GM12878 (cell line): ENCODE results near the gene AFAP1L2. TPM values are rescaled to one million over a fixed set of nuclear protein-coding genes. Genes with fewer than 3 reads are reported as not detected.

Experiments used
- ATAC-seq: fragments of 200-7000 bp; cut with Tn5 transposase; 3 replicates; pipeline ENCODE4 v1.9.1; 2020; ENCODE audit warnings: mild to moderate bottlenecking, moderate library complexity
- BruUV-seq: library from RNA; stranded (reverse); fragments of 400-500 nt; replicated peaks from 2 replicates; lab custom pipeline; 2021; lab: Mats Ljungman, UMichigan
- CTCF ChIA-PET: fragments of 300-600 bp; sonication (Branson Sonifier 250); formaldehyde crosslinking; extraction: SDS; loops from one replicate; lab custom pipeline; 2021; ENCODE audit warnings: inconsistent platforms; lab: Yijun Ruan, JAX
- POLR2A ChIA-PET: fragments of 350-600 bp; formaldehyde crosslinking; extraction: SDS; loops from one replicate; lab custom pipeline; 2021; ENCODE audit warnings: inconsistent platforms; lab: Charles Lee
- RAD21 ChIA-PET: fragments of 300-600 bp; sonication (Branson Sonifier 250); formaldehyde crosslinking; loops from one replicate; lab custom pipeline; 2023; ENCODE audit warnings: antibody characterized with exemption; ENCODE audit not compliant: unreplicated experiment; lab: Charles Lee
- SMC1A ChIA-PET: fragments of 300-600 bp; sonication (Branson Sonifier 250); formaldehyde crosslinking; loops from one replicate; lab custom pipeline; 2023; ENCODE audit not compliant: unreplicated experiment, uncharacterized antibody; lab: Charles Lee
- DNase-seq: peaks from one replicate; pipeline ENCODE4 v3.0.0-alpha.2; 2011; ENCODE audit warnings: low read depth, low spot score
- FAIRE-seq: peaks from 3 replicates; lab custom pipeline; 2011; peaks lifted over from hg19 to GRCh38; lab: Jason Lieb, UNC
- H2AFZ ChIP-seq: 2 replicates; pipeline ENCODE4 v1.6.0; 2011; ENCODE audit warnings: low read depth, low read length, control low read depth; ENCODE audit not compliant: control insufficient read depth
- H3K27ac ChIP-seq: 2 replicates; pipeline ENCODE4 v1.5.1; 2011; ENCODE audit warnings: control low read depth; ENCODE audit not compliant: control insufficient read depth, insufficient read depth
- H3K27me3 ChIP-seq, 2 experiments: replicated peaks in 1 of 2; 2 replicates each; pipeline versions ENCODE4 v1.6.0 to v1.6.1; 2011; ENCODE audit warnings: low read length in 1 of 2; ENCODE audit not compliant: control insufficient read depth in 2 of 2, insufficient read depth in 2 of 2
- H3K36me3 ChIP-seq, 2 experiments: 2 replicates each; pipeline ENCODE4 v1.5.1; 2011; ENCODE audit warnings: low read length in 1 of 2; ENCODE audit not compliant: control insufficient read depth in 2 of 2, insufficient read depth in 2 of 2
- H3K4me1 ChIP-seq: 2 replicates; pipeline ENCODE4 v1.6.1; 2011; ENCODE audit warnings: mild to moderate bottlenecking, low read length, moderate library complexity, mixed read lengths; ENCODE audit not compliant: control insufficient read depth, insufficient read depth
- H3K4me2 ChIP-seq: 2 replicates; pipeline ENCODE4 v1.6.0; 2011; ENCODE audit warnings: control low read depth; ENCODE audit not compliant: control insufficient read depth, insufficient read depth
- H3K4me3 ChIP-seq: fragments of 200-600 bp; sonication (generic); 2 replicates; pipeline ENCODE4 v1.5.1; 2016
- H3K79me2 ChIP-seq: 2 replicates; pipeline ENCODE4 v1.6.0; 2011; ENCODE audit warnings: low read length; ENCODE audit not compliant: control insufficient read depth, insufficient read depth
- H3K9ac ChIP-seq: 2 replicates; pipeline ENCODE4 v1.8.0; 2011; ENCODE audit warnings: low read length, control low read depth, mixed read lengths; ENCODE audit not compliant: control insufficient read depth, insufficient read depth
- H3K9me3 ChIP-seq: replicated peaks from 3 replicates; pipeline ENCODE4 v1.5.1; 2011; ENCODE audit warnings: mild to moderate bottlenecking, low read length; ENCODE audit not compliant: control insufficient read depth, insufficient read depth
- H4K20me1 ChIP-seq: 2 replicates; pipeline ENCODE4 v1.6.0; 2011; ENCODE audit not compliant: control insufficient read depth, insufficient read depth
- BACH1 ChIP-seq: fragments of 450-650 bp; IDR thresholded peaks from 2 replicates; pipeline ENCODE4 v1.6.1; 2017; ENCODE audit warnings: mild to moderate bottlenecking, borderline replicate concordance
- FOXK2 ChIP-seq: fragments of 450-650 bp; IDR thresholded peaks from 2 replicates; pipeline ENCODE4 v1.6.1; 2017; ENCODE audit warnings: mild to moderate bottlenecking, moderate library complexity
- NR2C2 ChIP-seq: IDR thresholded peaks from 2 replicates; pipeline ENCODE4 v1.6.1; 2011; ENCODE audit warnings: borderline replicate concordance, low read depth; ENCODE audit not compliant: control insufficient read depth, insufficient read length
- RCOR1 ChIP-seq: conservative IDR thresholded peaks from 2 replicates; pipeline ENCODE4 v1.6.1; 2012; ENCODE audit warnings: low read depth, low read length, improper control_type of control experiment
- STAT3 ChIP-seq: IDR thresholded peaks from 2 replicates; pipeline ENCODE4 v1.6.1; 2011; ENCODE audit warnings: low read depth, low read length, improper control_type of control experiment
- TBL1XR1 ChIP-seq: IDR thresholded peaks from 2 replicates; pipeline ENCODE4 v1.6.1; 2012; ENCODE audit warnings: low read depth, low read length, improper control_type of control experiment
- WGBS: methylation state at CpG from one replicate; pipeline ENCODE4 v1.1.6; 2016; ENCODE audit warnings: low lambda C conversion rate; ENCODE audit not compliant: insufficient replicate concordance, insufficient coverage; ENCODE audit errors: missing lambda C conversion rate; 5-methylcytosine and 5-hydroxymethylcytosine counted together
- in situ Hi-C: fragments of 300-500 bp; cut with MboI; formaldehyde crosslinking; loops from 9 replicates; pipeline ENCODE4 v1.14.3; 2018; ENCODE audit warnings: mixed read lengths
- intact Hi-C: fragments of 100-400 bp; cut with micrococcal nuclease; formaldehyde crosslinking; loops from one replicate; pipeline ENCODE4 v1.14.2; 2022; ENCODE audit not compliant: unreplicated experiment
- polyA plus RNA-seq, 11 experiments: library from polyadenylated mRNA; depleted of rRNA in 4 of 11; unstranded in 6 of 11; stranded (reverse) in 5 of 11; fragments of >200 nt; fragmentation: Nextera tagmentation in 4 of 11; fragmentation: Illumina TruSeq in 1 of 11; extraction: Ambion mirVana in 4 of 11; extraction: Trizol in 1 of 11; gene quantifications; 1 replicate in 1 of 11; 2 replicates in 10 of 11; pipeline versions ENCODE4 v1.2.1 to v1.2.3, GENCODE V29; 2011 to 2016; ENCODE audit warnings: inconsistent platforms in 2 of 11, missing spikeins in 2 of 11, low read depth in 1 of 11
- total RNA-seq, 4 experiments: library from RNA; depleted of rRNA in 3 of 4; stranded (reverse); fragments of >200 nt in 3 of 4; fragmentation: Illumina TruSeq in 1 of 4; extraction: Trizol in 1 of 4; gene quantifications; 2 replicates each; pipeline versions ENCODE4 v1.2.1 to v1.2.3, GENCODE V29; 2013 to 2021
- TF ChIP-seq, protein P1 (sequence below): fragments of 150-350 bp; IDR thresholded peaks from 2 replicates; pipeline ENCODE4 v1.6.1; 2014; ENCODE audit warnings: mild to moderate bottlenecking, low read depth, low read length

The AFAP1L2 gene
- total and polyA plus RNA-seq, 10 of the 15 experiments (the other 5 are each of a cell fraction or from before 2014, with no cell fraction given) = 0.03 to 4.0 (median 0.34) TPM

DNA sequence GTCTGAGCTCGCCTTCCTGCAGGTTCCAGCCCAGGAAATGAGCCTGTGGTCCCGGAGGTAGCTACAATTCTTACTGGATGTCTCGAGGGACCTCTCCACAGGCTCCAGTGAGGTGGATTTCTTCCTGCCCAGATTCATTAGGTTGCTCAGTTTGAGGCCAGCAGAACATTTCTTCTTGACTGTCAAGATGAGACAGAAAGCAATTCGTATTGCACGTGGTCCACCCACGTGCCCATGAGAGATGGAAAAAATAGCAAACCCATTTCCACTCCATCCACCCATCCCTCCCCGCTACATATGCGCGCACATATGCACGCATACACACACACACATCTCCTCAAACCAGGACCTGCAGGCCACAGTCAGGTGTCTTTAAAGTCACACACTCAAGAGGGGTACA is 96.6 kb downstream of the AFAP1L2 start (continued):
- TF ChIP-seq BACH1 = no peak
- no peak for TF ChIP-seq RCOR1
- TF ChIP-seq FOXK2 = no peak
- TF ChIP-seq STAT3 = no peak
- no peak for TF ChIP-seq NR2C2

DNA sequence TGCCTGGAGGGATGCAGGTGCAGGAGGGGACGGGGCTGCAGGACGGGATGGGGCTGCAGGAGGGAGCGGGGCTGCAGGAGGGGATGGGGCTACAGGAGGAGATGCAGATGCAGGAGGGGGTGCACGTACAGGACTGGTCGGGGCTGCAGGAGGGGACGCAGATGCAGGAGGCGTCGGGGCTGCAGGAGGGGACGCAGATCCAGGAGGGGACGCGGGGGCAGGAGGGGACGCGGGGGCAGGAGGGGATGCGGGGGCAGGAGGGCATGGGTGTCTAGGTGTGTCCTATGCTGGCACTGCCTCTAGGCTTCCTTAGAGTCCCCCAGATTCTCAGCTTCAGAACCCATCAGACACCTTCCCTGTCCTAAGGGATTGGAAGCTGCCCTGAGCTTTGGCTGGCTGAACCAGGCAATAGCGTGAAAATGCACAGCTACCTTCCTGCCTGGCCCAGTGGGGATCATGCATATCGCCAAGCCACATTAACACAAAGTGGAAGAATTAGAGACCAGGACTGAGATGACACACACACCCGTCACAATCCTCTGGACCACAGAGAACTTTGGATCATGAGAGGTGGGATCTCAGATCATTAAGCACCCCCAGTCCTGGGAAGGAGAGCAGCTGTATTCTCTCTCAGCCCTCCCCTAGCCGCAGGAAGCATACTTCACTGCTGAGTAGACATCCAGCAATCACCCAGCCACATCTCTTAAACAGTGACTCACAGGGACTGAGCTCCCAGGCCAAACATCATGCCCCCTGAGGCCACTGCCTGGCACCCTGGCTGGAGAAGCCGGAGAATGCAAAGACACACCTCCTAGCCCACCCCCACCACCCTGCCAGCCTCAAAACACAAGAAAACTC is 98.0 kb downstream of the AFAP1L2 start:
- H3K9ac ChIP-seq = no peak overlapping the region
- peaks cover 8% of the 10 kb centered on the region for H3K4me1 ChIP-seq
- no peak overlapping the region for H2AFZ ChIP-seq
- WGBS = 25% methylated on average over 5 of the region's 19 CpGs
- intact Hi-C loops = no loop called here
- ChIA-PET CTCF (interaction anchor here (0.8 kb wide), 1 partner anchor 11 kb away, joined by 3 read pairs; no protein-coding TSS in a partner anchor), RAD21 (interaction anchor here (1.3 to 2.5 kb wide), 3 partner anchors 82 to 137 kb away, joined by 3 to 13 read pairs (median 6); no protein-coding TSS in a partner anchor), POLR2A (no interaction called here), SMC1A (no interaction called here)
- H3K4me3 ChIP-seq = no peak overlapping the region
- H3K4me2 ChIP-seq = no peak overlapping the region
- H3K79me2 ChIP-seq = no peaks in the 10 kb centered on the region
- H3K27ac ChIP-seq = no peak overlapping the region
- no TSS peak for BruUV-seq
- ATAC-seq (no peak), DNase-seq (no peak), FAIRE-seq (no peak)
- no peaks in the 10 kb centered on the region for H3K9me3 ChIP-seq
- no peaks in the 10 kb centered on the region for H3K36me3 ChIP-seq
- no peaks in the 10 kb centered on the region for H4K20me1 ChIP-seq
- in situ Hi-C loops = loop anchor here (10.0 to 25.0 kb wide), 3 partner anchors 94 to 818 kb away; no protein-coding TSS in a partner anchor
- no peaks in the 10 kb centered on the region; a peak in 1 of 4 replicates for H3K27me3 ChIP-seq
- TF ChIP-seq, protein P1, sequence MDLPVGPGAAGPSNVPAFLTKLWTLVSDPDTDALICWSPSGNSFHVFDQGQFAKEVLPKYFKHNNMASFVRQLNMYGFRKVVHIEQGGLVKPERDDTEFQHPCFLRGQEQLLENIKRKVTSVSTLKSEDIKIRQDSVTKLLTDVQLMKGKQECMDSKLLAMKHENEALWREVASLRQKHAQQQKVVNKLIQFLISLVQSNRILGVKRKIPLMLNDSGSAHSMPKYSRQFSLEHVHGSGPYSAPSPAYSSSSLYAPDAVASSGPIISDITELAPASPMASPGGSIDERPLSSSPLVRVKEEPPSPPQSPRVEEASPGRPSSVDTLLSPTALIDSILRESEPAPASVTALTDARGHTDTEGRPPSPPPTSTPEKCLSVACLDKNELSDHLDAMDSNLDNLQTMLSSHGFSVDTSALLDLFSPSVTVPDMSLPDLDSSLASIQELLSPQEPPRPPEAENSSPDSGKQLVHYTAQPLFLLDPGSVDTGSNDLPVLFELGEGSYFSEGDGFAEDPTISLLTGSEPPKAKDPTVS = no peak
- TF ChIP-seq TBL1XR1 = no peak
